GM12878 (cell line): Measurements from ENCODE around the gene COL26A1. TPM values are rescaled to one million over a fixed set of nuclear protein-coding genes. Genes with fewer than 3 reads are reported as not detected.

Experiments
- ATAC-seq: fragments of 200-7000 bp; cut with Tn5 transposase; 3 replicates; pipeline ENCODE4 v1.9.1; 2020; ENCODE audit warnings: mild to moderate bottlenecking, moderate library complexity
- BruUV-seq: library from RNA; stranded (reverse); fragments of 400-500 nt; replicated peaks from 2 replicates; lab custom pipeline; 2021; lab: Mats Ljungman, UMichigan
- CTCF ChIA-PET: fragments of 300-600 bp; sonication (Branson Sonifier 250); formaldehyde crosslinking; extraction: SDS; loops from one replicate; lab custom pipeline; 2021; ENCODE audit warnings: inconsistent platforms; lab: Yijun Ruan, JAX
- POLR2A ChIA-PET: fragments of 350-600 bp; formaldehyde crosslinking; extraction: SDS; loops from one replicate; lab custom pipeline; 2021; ENCODE audit warnings: inconsistent platforms; lab: Charles Lee
- RAD21 ChIA-PET: fragments of 300-600 bp; sonication (Branson Sonifier 250); formaldehyde crosslinking; loops from one replicate; lab custom pipeline; 2023; ENCODE audit warnings: antibody characterized with exemption; ENCODE audit not compliant: unreplicated experiment; lab: Charles Lee
- SMC1A ChIA-PET: fragments of 300-600 bp; sonication (Branson Sonifier 250); formaldehyde crosslinking; loops from one replicate; lab custom pipeline; 2023; ENCODE audit not compliant: unreplicated experiment, uncharacterized antibody; lab: Charles Lee
- DNase-seq: peaks from one replicate; pipeline ENCODE4 v3.0.0-alpha.2; 2011; ENCODE audit warnings: low read depth, low spot score
- FAIRE-seq: peaks from 3 replicates; lab custom pipeline; 2011; peaks lifted over from hg19 to GRCh38; lab: Jason Lieb, UNC
- H2AFZ ChIP-seq: 2 replicates; pipeline ENCODE4 v1.6.0; 2011; ENCODE audit warnings: low read depth, low read length, control low read depth; ENCODE audit not compliant: control insufficient read depth
- H3K27ac ChIP-seq: 2 replicates; pipeline ENCODE4 v1.5.1; 2011; ENCODE audit warnings: control low read depth; ENCODE audit not compliant: control insufficient read depth, insufficient read depth
- H3K27me3 ChIP-seq, 2 experiments: replicated peaks in 1 of 2; 2 replicates each; pipeline versions ENCODE4 v1.6.0 to v1.6.1; 2011; ENCODE audit warnings: low read length in 1 of 2; ENCODE audit not compliant: control insufficient read depth in 2 of 2, insufficient read depth in 2 of 2
- H3K36me3 ChIP-seq, 2 experiments: 2 replicates each; pipeline ENCODE4 v1.5.1; 2011; ENCODE audit warnings: low read length in 1 of 2; ENCODE audit not compliant: control insufficient read depth in 2 of 2, insufficient read depth in 2 of 2
- H3K4me1 ChIP-seq: 2 replicates; pipeline ENCODE4 v1.6.1; 2011; ENCODE audit warnings: mild to moderate bottlenecking, low read length, moderate library complexity, mixed read lengths; ENCODE audit not compliant: control insufficient read depth, insufficient read depth
- H3K4me2 ChIP-seq: 2 replicates; pipeline ENCODE4 v1.6.0; 2011; ENCODE audit warnings: control low read depth; ENCODE audit not compliant: control insufficient read depth, insufficient read depth
- H3K4me3 ChIP-seq: fragments of 200-600 bp; sonication (generic); 2 replicates; pipeline ENCODE4 v1.5.1; 2016
- H3K79me2 ChIP-seq: 2 replicates; pipeline ENCODE4 v1.6.0; 2011; ENCODE audit warnings: low read length; ENCODE audit not compliant: control insufficient read depth, insufficient read depth
- H3K9ac ChIP-seq: 2 replicates; pipeline ENCODE4 v1.8.0; 2011; ENCODE audit warnings: low read length, control low read depth, mixed read lengths; ENCODE audit not compliant: control insufficient read depth, insufficient read depth
- H3K9me3 ChIP-seq: replicated peaks from 3 replicates; pipeline ENCODE4 v1.5.1; 2011; ENCODE audit warnings: mild to moderate bottlenecking, low read length; ENCODE audit not compliant: control insufficient read depth, insufficient read depth
- H4K20me1 ChIP-seq: 2 replicates; pipeline ENCODE4 v1.6.0; 2011; ENCODE audit not compliant: control insufficient read depth, insufficient read depth
- BHLHE40 ChIP-seq, 2 experiments: fragments of 450-650 bp in 1 of 2; IDR thresholded peaks; 2 replicates each; pipeline ENCODE4 v1.6.1; 2011 to 2017; ENCODE audit warnings: low read depth in 2 of 2, borderline replicate concordance in 1 of 2, improper control_type of control experiment in 1 of 2, low read length in 1 of 2, mild to moderate bottlenecking in 1 of 2
- BMI1 ChIP-seq: fragments of 450-650 bp; IDR thresholded peaks from 2 replicates; pipeline ENCODE4 v1.6.1; 2016; ENCODE audit warnings: mild to moderate bottlenecking, moderate library complexity, borderline replicate concordance
- CBX3 ChIP-seq: fragments of 200-600 bp; sonication (generic); IDR thresholded peaks from 2 replicates; pipeline ENCODE4 v1.6.1; 2016; ENCODE audit warnings: low read depth, borderline replicate concordance
- CEBPB ChIP-seq, 2 experiments: fragments of 150-350 bp in 1 of 2; IDR thresholded peaks; 2 replicates each; pipeline ENCODE4 v1.6.1; 2012 to 2014; ENCODE audit warnings: low read depth in 2 of 2, low read length in 2 of 2, borderline replicate concordance in 1 of 2, inconsistent platforms in 1 of 2
- DPF2 ChIP-seq: fragments of 450-650 bp; IDR thresholded peaks from 2 replicates; pipeline ENCODE4 v1.6.1; 2017; ENCODE audit warnings: mild to moderate bottlenecking
- GATAD2B ChIP-seq: fragments of 450-650 bp; conservative IDR thresholded peaks from 2 replicates; pipeline ENCODE4 v1.6.1; 2017; ENCODE audit warnings: low read depth, mild to moderate bottlenecking, moderate library complexity
- MXI1 ChIP-seq: fragments of 150-350 bp; IDR thresholded peaks from 2 replicates; pipeline ENCODE4 v1.6.1; 2011; ENCODE audit warnings: low read depth, mild to moderate bottlenecking, inconsistent platforms, low read length, improper control_type of control experiment
- MYC ChIP-seq: IDR thresholded peaks from 2 replicates; pipeline ENCODE4 v1.6.1; 2011; ENCODE audit warnings: mild to moderate bottlenecking, low read length, moderate library complexity, inconsistent platforms; ENCODE audit not compliant: insufficient read depth, insufficient replicate concordance, insufficient read length, severe bottlenecking
- POLR2AphosphoS2 ChIP-seq: IDR thresholded peaks from 2 replicates; pipeline ENCODE4 v1.6.1; 2011; ENCODE audit warnings: low read depth, mild to moderate bottlenecking, low read length, improper control_type of control experiment, moderate library complexity
- POU2F2 ChIP-seq: IDR thresholded peaks from 3 replicates; pipeline ENCODE4 v1.6.1; 2011; ENCODE audit warnings: low read depth, mild to moderate bottlenecking, low read length, borderline replicate concordance
- RELA ChIP-seq: fragments of 450-650 bp; IDR thresholded peaks from 2 replicates; pipeline ENCODE4 v1.8.0; 2014; ENCODE audit warnings: borderline replicate concordance; ENCODE audit not compliant: partially characterized antibody
- SIN3A ChIP-seq: IDR thresholded peaks from 2 replicates; pipeline ENCODE4 v1.6.1; 2012; ENCODE audit warnings: low read depth, low read length, improper control_type of control experiment
- SIX5 ChIP-seq: IDR thresholded peaks from 2 replicates; pipeline ENCODE4 v1.6.1; 2011; ENCODE audit warnings: mild to moderate bottlenecking, low read depth, low read length, moderate library complexity; ENCODE audit not compliant: severe bottlenecking
- SREBF2 ChIP-seq: IDR thresholded peaks from 2 replicates; pipeline ENCODE4 v1.6.1; 2012; ENCODE audit warnings: mild to moderate bottlenecking, low read length
- ZBED1 ChIP-seq: IDR thresholded peaks from 2 replicates; pipeline ENCODE4 v1.6.1; 2016; ENCODE audit warnings: borderline replicate concordance
- WGBS: methylation state at CpG from one replicate; pipeline ENCODE4 v1.1.6; 2016; ENCODE audit warnings: low lambda C conversion rate; ENCODE audit not compliant: insufficient replicate concordance, insufficient coverage; ENCODE audit errors: missing lambda C conversion rate; 5-methylcytosine and 5-hydroxymethylcytosine counted together
- in situ Hi-C: fragments of 300-500 bp; cut with MboI; formaldehyde crosslinking; loops from 9 replicates; pipeline ENCODE4 v1.14.3; 2018; ENCODE audit warnings: mixed read lengths
- intact Hi-C: fragments of 100-400 bp; cut with micrococcal nuclease; formaldehyde crosslinking; loops from one replicate; pipeline ENCODE4 v1.14.2; 2022; ENCODE audit not compliant: unreplicated experiment
- polyA plus RNA-seq, 11 experiments: library from polyadenylated mRNA; depleted of rRNA in 4 of 11; unstranded in 6 of 11; stranded (reverse) in 5 of 11; fragments of >200 nt; fragmentation: Nextera tagmentation in 4 of 11; fragmentation: Illumina TruSeq in 1 of 11; extraction: Ambion mirVana in 4 of 11; extraction: Trizol in 1 of 11; gene quantifications; 1 replicate in 1 of 11; 2 replicates in 10 of 11; pipeline versions ENCODE4 v1.2.1 to v1.2.3, GENCODE V29; 2011 to 2016; ENCODE audit warnings: inconsistent platforms in 2 of 11, missing spikeins in 2 of 11, low read depth in 1 of 11
- total RNA-seq, 4 experiments: library from RNA; depleted of rRNA in 3 of 4; stranded (reverse); fragments of >200 nt in 3 of 4; fragmentation: Illumina TruSeq in 1 of 4; extraction: Trizol in 1 of 4; gene quantifications; 2 replicates each; pipeline versions ENCODE4 v1.2.1 to v1.2.3, GENCODE V29; 2013 to 2021
- TF ChIP-seq, protein P1 (sequence below): fragments of 450-650 bp; IDR thresholded peaks from 2 replicates; pipeline ENCODE4 v1.6.1; 2016; ENCODE audit warnings: mild to moderate bottlenecking

COL26A1 gene
- total and polyA plus RNA-seq, 10 of the 15 experiments (the other 5 are each of a cell fraction or from before 2014, with no cell fraction given): 0.08 TPM; not detected in 9

GRCh38 chr7:101352920-101353308 lies 9.8 kb upstream of the COL26A1 start:
- no peaks in the 10 kb centered on the region for H3K36me3 ChIP-seq
- POLR2A ChIA-PET: interaction anchor here (0.6 kb wide), 1 partner anchor 19 kb away, joined by 3 read pairs; no protein-coding TSS in a partner anchor
- WGBS: 12% methylated on average over 2 of the region's 2 CpGs
- no peak overlapping the region for H3K4me2 ChIP-seq
- no peaks in the 10 kb centered on the region for H3K79me2 ChIP-seq
- H4K20me1 ChIP-seq: no peaks in the 10 kb centered on the region
- no peak for ATAC-seq
- SMC1A ChIA-PET: no interaction called here
- TF ChIP-seq RELA: no peak
- TF ChIP-seq, all 136 proteins: peak for 0
- in situ Hi-C loops: loop anchor here (25.0 kb wide), 1 partner anchor 909 kb away; no protein-coding TSS in a partner anchor
- Histone ChIP-seq H3K27me3 (no peaks in the 10 kb centered on the region; a peak in 1 of 4 replicates), H3K4me1 (no peaks in the 10 kb centered on the region), H3K9me3 (no peaks in the 10 kb centered on the region), H3K4me3 (no peak overlapping the region), H3K9ac (no peak overlapping the region), H3K27ac (no peak overlapping the region), H2AFZ (no peak overlapping the region)
- ChIA-PET CTCF (no interaction called here), RAD21 (no interaction called here)
- FAIRE-seq: no peak
- DNase-seq: no peak
- intact Hi-C loops: no loop called here
- BruUV-seq: no TSS peak

DNA sequence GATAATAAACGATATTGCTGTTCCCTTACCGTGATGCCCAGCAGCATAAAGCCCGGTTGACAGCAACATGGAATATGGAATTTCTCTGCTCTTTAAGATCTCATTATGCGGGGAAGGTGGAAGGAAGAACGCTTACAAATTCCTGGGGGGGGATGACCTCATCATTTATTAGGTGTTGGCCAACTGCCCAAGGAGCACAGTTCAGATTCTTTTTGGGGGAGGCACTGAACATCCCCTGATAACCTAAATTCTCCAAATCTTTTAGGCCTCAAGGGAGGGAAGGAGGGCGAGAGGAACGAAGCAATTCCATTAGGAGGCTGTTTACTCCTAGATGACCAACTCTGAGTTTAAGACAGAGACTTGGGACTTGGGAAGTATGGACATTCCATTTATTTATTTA lies 5.2 kb upstream of the COL26A1 start:
- CTCF ChIA-PET: no interaction called here
- TF ChIP-seq SREBF2 (no peak), BMI1 (no peak), DPF2 (no peak), MYC (no peak), SIX5 (no peak), MXI1 (no peak), ZBED1 (no peak), SIN3A (no peak), POLR2AphosphoS2 (no peak), GATAD2B (no peak), POU2F2 (no peak), CEBPB (IDR thresholded peaks at IDR 0.05; ENCODE audit: borderline replicate concordance in 1 of 2, low read depth in 2 of 2, low read length in 2 of 2) (no peak), BHLHE40 (IDR thresholded peaks at IDR 0.05; ENCODE audit: borderline replicate concordance in 1 of 2, low read depth in 2 of 2, low read length in 1 of 2) (no peak), CBX3 (no peak)
- TF ChIP-seq, protein P1, sequence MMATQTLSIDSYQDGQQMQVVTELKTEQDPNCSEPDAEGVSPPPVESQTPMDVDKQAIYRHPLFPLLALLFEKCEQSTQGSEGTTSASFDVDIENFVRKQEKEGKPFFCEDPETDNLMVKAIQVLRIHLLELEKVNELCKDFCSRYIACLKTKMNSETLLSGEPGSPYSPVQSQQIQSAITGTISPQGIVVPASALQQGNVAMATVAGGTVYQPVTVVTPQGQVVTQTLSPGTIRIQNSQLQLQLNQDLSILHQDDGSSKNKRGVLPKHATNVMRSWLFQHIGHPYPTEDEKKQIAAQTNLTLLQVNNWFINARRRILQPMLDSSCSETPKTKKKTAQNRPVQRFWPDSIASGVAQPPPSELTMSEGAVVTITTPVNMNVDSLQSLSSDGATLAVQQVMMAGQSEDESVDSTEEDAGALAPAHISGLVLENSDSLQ: no peak
- DNase-seq (no peak), FAIRE-seq (no peak), ATAC-seq (no peak)
- no TSS peak for BruUV-seq
- 50% methylated on average over 7 of the region's 7 CpGs for WGBS
- peaks cover 0 to 3% of the 10 kb centered on the region in 2 experiments; a peak in 3 of 4 replicates for H3K27me3 ChIP-seq
- POLR2A ChIA-PET: interaction anchor here (0.7 kb wide), 1 partner anchor 25 kb away, joined by 5 read pairs; no protein-coding TSS in a partner anchor
- H3K4me1 ChIP-seq: no peaks in the 10 kb centered on the region
- H3K9ac ChIP-seq: no peak overlapping the region
- H3K27ac ChIP-seq: no peak overlapping the region
- no peak overlapping the region for H2AFZ ChIP-seq
- RAD21 ChIA-PET: no interaction called here
- H3K79me2 ChIP-seq: no peaks in the 10 kb centered on the region
- H3K4me3 ChIP-seq: no peak overlapping the region
- H3K36me3 ChIP-seq: no peaks in the 10 kb centered on the region
- in situ Hi-C loops: loop anchor here (25.0 kb wide), 1 partner anchor 905 kb away; no protein-coding TSS in a partner anchor
- intact Hi-C loops: no loop called here
- H3K9me3 ChIP-seq: no peaks in the 10 kb centered on the region
- SMC1A ChIA-PET: interaction anchor here (0.6 kb wide), 1 partner anchor 1452 kb away, joined by 3 read pairs; no protein-coding TSS in a partner anchor
- H4K20me1 ChIP-seq: no peaks in the 10 kb centered on the region
- no peak overlapping the region for H3K4me2 ChIP-seq
